RPMI8226 (cell line): ENCODE data around the gene RAD51.

Experiments used
- DNase-seq: peaks from one replicate; pipeline ENCODE4 v3.0.0-alpha.2; 2015

The RAD51 gene

GRCh38 chr15:40763801-40764628 lies 69.0 kb downstream of the RAD51 start, which contains the start of gene GCHFR:
Gene GCHFR (plus strand): TSS chr15:40764068. CDS start chr15:40764181, 113 bp downstream.
- DNase-seq: peak; percentile 66

GRCh38 chr15:40764629-40765103 lies 69.7 kb downstream of the RAD51 start:
- DNase-seq: no peak

- no peak for DNase-seq
These were observed 71.3 kb downstream of the RAD51 start for GRCh38 chr15:40766194-40766815.

GRCh38 chr15:40766906-40767837 lies 72.2 kb downstream of the RAD51 start:
- DNase-seq: no peak

- DNase-seq: no peak
These were observed 73.0 kb downstream of the RAD51 start for GRCh38 chr15:40767838-40768500.

- no peak for DNase-seq
These were observed 73.7 kb downstream of the RAD51 start for GRCh38 chr15:40768521-40769273.

GRCh38 chr15:40769274-40770146 lies 74.5 kb downstream of the RAD51 start, which contains the start of gene C15orf62:
Gene C15orf62 (plus strand): TSS chr15:40769980. CDS start chr15:40770496, 516 bp downstream.
- DNase-seq: no peak

- DNase-seq: no peak
These were observed 75.3 kb downstream of the RAD51 start for GRCh38 chr15:40770147-40770721.

GRCh38 chr15:40771242-40771641 lies 76.3 kb downstream of the RAD51 start:
- no peak for DNase-seq

GRCh38 chr15:40772014-40772413 lies 77.0 kb downstream of the RAD51 start:
- DNase-seq: no peak

GRCh38 chr15:40773496-40773895 lies 78.5 kb downstream of the RAD51 start:
- no peak for DNase-seq

GRCh38 chr15:40773902-40774301 lies 78.9 kb downstream of the RAD51 start:
- DNase-seq: no peak

- no peak for DNase-seq
These were observed 80.0 kb downstream of the RAD51 start for GRCh38 chr15:40775007-40775406.

GRCh38 chr15:40775740-40776536 lies 81.0 kb downstream of the RAD51 start:
- DNase-seq: no peak

GRCh38 chr15:40776537-40777141 lies 81.7 kb downstream of the RAD51 start:
- DNase-seq: peak; percentile 87
